GM21786 (cell line): ENCODE data around the gene PAF1.
A peak's percentile ranks its signal among the peaks of the same experiment; 100 is the strongest.
"Not testable (repeated sequence)": the region's sequence is repeated elsewhere in the genome, so short reads cannot be mapped to it uniquely, and the experiment has no call there.

ENCODE experiments used
- ATAC-seq: cut with Tn5 transposase; IDR thresholded peaks from one replicate; pipeline ENCODE4 v1.9.1; 2021; ENCODE audit not compliant: unreplicated experiment

Gene PAF1

GRCh38 chr19:39356647-39357046 is 34.3 kb downstream of the PAF1 start:
- no peak for ATAC-seq

- no peak for ATAC-seq
These were observed 34.8 kb downstream of the PAF1 start for GRCh38 chr19:39356073-39356472.

- no peak for ATAC-seq
These were observed 35.7 kb downstream of the PAF1 start for GRCh38 chr19:39355253-39355652.

- no peak for ATAC-seq
These were observed 38.3 kb downstream of the PAF1 start for GRCh38 chr19:39352381-39353255.

- peak; percentile 50 for ATAC-seq
These were observed 39.3 kb downstream of the PAF1 start for GRCh38 chr19:39351537-39352064.

DNA sequence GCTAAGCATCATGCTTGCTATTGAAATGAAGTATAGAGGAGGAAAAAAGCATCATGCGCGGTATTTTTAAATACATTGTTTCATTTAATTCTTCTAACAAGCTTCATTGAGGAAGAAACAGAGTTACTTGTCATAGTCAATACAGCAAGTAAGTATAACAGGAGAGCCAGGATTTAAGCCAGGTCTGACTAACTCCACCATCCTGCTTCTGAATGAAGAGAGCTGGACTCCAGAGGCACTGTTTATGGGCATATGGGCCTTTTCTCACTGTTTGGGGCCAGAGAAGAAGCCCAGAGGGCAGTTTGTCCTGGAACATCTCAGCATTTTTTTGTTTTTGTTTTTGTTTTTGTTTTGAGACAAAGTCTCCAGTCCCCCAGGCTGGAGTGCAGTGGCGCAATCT is 40.8 kb downstream of the PAF1 start:
- no peak for ATAC-seq

- ATAC-seq, result no peak
These were observed 41.6 kb downstream of the PAF1 start for GRCh38 chr19:39349326-39349725.

- no peak for ATAC-seq
These were observed 43.4 kb downstream of the PAF1 start for GRCh38 chr19:39347332-39348164.

DNA sequence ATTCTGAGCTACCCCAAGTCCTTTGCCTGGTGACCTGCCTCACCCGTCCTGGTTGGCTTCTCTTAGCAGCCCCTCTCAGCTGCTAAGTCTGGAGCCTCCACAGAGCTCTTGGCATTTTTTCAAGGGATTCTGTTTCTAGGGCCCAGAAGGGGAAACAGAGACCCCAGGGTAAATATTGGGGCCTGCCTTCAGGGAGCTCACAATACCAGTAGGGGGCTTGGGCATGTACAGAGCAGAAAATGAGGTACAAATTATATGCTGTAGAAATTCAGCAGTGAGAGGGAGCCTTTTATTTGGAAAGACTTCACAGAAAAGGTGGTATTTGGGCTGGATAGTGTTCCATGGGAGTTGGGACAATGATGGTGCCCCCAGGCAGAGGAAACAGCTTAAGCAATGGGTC is 45.0 kb downstream of the PAF1 start:
- ATAC-seq, result no peak

- no peak for ATAC-seq
These were observed 48.1 kb downstream of the PAF1 start for GRCh38 chr19:39342647-39343305.

- ATAC-seq, result peak; percentile 80
These were observed 48.9 kb downstream of the PAF1 start, which contains the start of gene SAMD4B for GRCh38 chr19:39341719-39342604. SAMD4B (plus strand) TSS chr19:39342421; CDS start chr19:39356894, 14,473 bp downstream.

DNA sequence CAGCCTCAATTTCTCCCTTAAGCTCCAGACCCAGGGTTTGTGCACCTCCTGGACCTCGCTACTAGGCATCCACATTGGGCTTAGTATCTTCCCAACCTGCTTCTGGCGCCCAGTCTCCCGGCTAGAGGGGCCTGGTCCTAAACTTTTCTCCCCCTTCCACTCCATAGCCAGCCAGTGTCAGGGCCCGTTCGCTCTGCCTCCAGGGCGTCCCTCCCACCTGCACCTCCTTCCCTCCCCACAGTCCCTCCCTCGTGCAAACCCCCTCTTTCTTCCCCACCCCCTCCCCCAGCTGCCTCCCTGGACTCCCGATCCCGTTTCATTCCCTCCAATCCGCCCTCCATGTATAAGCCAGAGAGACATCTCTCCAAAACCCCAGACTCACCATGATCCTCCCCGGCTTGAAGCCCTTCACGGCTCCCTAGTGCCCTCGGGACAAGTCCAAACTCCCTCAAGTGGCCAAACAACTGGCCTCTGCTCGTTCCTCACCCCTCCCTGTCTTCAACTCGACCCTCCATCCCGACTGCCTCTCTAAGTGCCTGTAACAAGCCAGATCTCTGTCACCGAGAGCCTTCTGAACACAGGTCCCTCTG is 49.7 kb downstream of the PAF1 start:
- no peak for ATAC-seq

DNA sequence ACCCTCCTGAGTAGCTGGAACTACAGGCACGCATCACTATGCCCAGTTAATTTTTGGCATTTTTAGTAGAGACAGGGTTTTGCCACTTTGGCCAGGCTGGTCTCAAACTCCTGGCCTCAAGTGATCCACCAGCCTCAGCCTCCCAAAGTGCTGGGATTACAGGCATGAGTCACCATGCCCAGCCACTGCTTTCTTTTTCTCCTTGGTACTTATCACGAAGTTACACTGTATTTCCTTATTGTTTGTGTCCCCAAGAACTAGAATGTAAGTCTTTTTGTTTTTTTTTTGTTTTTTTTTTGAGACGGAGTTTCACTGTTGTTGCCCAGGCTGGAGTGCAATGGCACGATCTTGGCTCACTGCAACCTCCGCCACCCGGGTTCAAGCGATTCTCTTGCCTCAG is 50.8 kb downstream of the PAF1 start:
- ATAC-seq, result not testable (repeated sequence)

DNA sequence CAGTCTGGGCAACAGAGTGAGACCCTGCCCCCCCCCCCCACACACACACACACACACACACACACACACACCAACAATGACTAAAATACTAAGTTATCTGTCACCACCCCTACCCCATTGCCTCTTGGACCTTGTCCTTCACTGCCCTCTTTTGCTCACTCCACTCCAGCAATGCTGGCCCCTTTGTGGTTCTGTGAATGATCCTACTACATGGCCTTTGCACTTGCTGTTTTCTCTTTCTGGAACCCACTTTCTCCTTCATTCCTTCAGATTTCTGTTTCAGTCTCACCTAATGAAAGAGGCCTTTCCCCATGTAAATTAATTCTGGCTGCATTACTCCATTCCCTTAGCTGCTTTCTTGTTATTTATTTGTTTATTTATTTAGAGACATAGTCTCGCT is 51.2 kb downstream of the PAF1 start:
- no peak for ATAC-seq

GRCh38 chr19:39336483-39336882 is 54.4 kb downstream of the PAF1 start:
- no peak for ATAC-seq
